ENCODE results near the gene VLDLR.
A peak's percentile ranks its signal among the peaks of the same experiment; 100 is the strongest.

Gene VLDLR

DNA sequence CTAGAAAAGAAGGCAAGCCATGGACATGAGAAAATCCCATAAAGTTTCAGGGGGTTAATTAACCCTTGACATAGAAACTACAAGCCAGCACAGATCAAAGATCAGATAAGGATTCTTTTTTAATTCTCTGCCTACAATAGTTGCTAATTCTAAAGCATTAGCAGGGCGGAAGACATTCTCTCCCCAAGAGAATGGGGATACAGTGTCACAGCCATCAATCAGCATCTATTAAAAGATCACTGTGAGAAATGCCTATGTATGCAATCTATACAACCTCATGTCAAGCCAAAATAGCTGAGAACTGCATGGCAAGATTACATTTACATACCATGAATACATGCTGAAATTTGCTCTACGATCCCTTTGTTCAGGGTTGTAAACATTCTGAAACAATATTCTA is 14.3 kb downstream of the VLDLR start:
- H2AFZ ChIP-seq (ENCODE audit: low read length, unreplicated experiment), result no peak overlapping the region
- H3K27me3 ChIP-seq (ENCODE audit: insufficient read depth, low read length), result no peaks in the 10 kb centered on the region
- peaks cover 4% of the 10 kb centered on the region; the same call in 1 of the 2 replicates for H3K36me3 ChIP-seq (ENCODE audit: insufficient read depth, low read length)
- H3K4me1 ChIP-seq (ENCODE audit: control insufficient read depth, insufficient read depth, low read length, unreplicated experiment), result no peaks in the 10 kb centered on the region
- no peak overlapping the region for H3K4me3 ChIP-seq (ENCODE audit: low read depth, low read length)
- H3K79me2 ChIP-seq (ENCODE audit: control insufficient read depth, insufficient read depth, low read length, unreplicated experiment), result no peaks in the 10 kb centered on the region
- H3K27ac ChIP-seq (ENCODE audit: low read depth, low read length), result no peak overlapping the region

DNA sequence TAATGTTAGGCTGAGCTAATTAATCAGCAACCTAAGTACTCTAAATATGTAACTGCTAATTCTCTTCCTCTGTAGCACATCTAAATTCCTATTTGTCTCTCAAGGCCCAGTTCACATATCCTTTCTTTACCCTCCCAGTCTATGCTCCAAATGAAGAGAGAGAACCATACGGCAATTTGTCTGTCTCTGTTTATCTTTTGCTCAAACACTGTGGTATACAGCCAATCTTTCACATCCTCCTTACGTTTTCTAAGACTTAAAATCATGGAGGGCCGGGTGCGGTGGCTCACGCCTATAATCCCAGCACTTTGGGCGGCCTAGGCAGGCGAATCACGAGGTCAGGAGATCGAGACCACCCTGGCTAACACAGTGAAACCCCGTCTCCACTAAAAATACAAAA is 15.8 kb downstream of the VLDLR start:
- no peak overlapping the region for H3K27ac ChIP-seq (ENCODE audit: low read depth, low read length)
- H3K79me2 ChIP-seq (ENCODE audit: control insufficient read depth, insufficient read depth, low read length, unreplicated experiment), result no peaks in the 10 kb centered on the region
- H3K27me3 ChIP-seq (ENCODE audit: insufficient read depth, low read length), result no peaks in the 10 kb centered on the region
- H3K4me3 ChIP-seq (ENCODE audit: low read depth, low read length), result no peak overlapping the region
- peaks cover 4% of the 10 kb centered on the region; the same call in 1 of the 2 replicates for H3K36me3 ChIP-seq (ENCODE audit: insufficient read depth, low read length)
- no peaks in the 10 kb centered on the region for H3K4me1 ChIP-seq (ENCODE audit: control insufficient read depth, insufficient read depth, low read length, unreplicated experiment)
- no peak overlapping the region for H2AFZ ChIP-seq (ENCODE audit: low read length, unreplicated experiment)

DNA sequence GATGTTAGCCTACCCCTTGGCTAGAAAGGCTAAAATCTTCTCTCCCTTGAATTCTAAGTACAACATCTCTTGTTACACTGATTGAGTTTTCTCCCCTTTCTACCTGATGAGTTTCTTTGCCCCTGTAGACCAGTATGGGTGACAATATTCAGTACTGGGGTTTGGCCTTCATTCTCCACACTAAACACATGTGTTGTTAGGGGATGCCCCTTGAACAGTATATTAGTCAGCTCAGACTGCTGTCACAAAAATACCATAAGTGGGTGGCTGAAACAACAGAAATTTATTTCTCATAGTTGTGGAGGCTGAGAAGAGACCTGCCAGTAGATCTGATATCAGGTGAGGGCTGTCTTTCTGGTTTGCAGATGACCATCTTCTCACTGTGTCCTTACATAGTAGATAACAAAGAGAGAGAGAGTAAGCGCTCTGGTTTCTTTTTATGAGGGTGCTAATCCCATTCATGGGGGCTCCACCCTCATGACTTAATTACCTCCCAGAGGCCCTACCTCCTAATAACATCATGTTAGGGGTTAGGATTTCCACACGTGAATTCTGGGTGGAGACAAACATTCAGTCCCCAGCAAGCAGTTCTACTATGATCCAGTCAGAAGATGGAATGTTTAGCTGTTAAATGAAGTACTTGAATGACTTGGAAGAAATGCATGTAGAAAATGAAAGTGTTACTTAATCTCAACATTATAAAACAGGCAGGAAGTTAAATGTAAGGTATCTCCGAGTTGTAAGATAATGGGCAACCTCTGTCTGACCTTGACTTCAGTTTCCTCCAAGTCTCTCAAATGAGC is 17.5 kb downstream of the VLDLR start:
- H3K36me3 ChIP-seq (ENCODE audit: insufficient read depth, low read length), result peaks cover 4% of the 10 kb centered on the region; the same call in 1 of the 2 replicates
- H3K4me3 ChIP-seq (ENCODE audit: low read depth, low read length), result no peak overlapping the region
- H3K27me3 ChIP-seq (ENCODE audit: insufficient read depth, low read length), result no peaks in the 10 kb centered on the region
- no peaks in the 10 kb centered on the region for H3K4me1 ChIP-seq (ENCODE audit: control insufficient read depth, insufficient read depth, low read length, unreplicated experiment)
- H2AFZ ChIP-seq (ENCODE audit: low read length, unreplicated experiment), result no peak overlapping the region
- H3K27ac ChIP-seq (ENCODE audit: low read depth, low read length), result no peak overlapping the region
- H3K79me2 ChIP-seq (ENCODE audit: control insufficient read depth, insufficient read depth, low read length, unreplicated experiment), result no peaks in the 10 kb centered on the region

DNA sequence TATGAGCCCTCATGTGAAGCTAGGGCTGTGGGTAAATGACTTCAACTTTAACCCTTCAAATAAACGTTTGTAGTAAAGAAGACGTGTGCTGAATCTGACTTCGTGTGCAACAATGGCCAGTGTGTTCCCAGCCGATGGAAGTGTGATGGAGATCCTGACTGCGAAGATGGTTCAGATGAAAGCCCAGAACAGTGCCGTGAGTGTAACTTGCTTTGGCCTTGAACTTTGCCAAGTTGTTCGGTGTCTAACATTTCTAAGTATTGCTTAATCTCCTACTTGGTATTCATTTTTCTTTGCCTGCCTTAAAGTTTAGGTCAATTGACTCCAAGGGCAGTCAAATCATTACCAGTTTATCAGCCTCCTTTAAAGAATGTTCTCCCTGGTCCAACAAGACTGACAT is 18.2 kb downstream of the VLDLR start:
- Histone ChIP-seq H3K36me3 (ENCODE audit: insufficient read depth, low read length) (peaks cover 4% of the 10 kb centered on the region; the same call in 1 of the 2 replicates), H3K27ac (ENCODE audit: low read depth, low read length) (no peak overlapping the region), H2AFZ (ENCODE audit: low read length, unreplicated experiment) (no peak overlapping the region), H3K27me3 (ENCODE audit: insufficient read depth, low read length) (no peaks in the 10 kb centered on the region), H3K4me1 (ENCODE audit: control insufficient read depth, insufficient read depth, low read length, unreplicated experiment) (no peaks in the 10 kb centered on the region), H3K4me3 (ENCODE audit: low read depth, low read length) (no peak overlapping the region), H3K79me2 (ENCODE audit: control insufficient read depth, insufficient read depth, low read length, unreplicated experiment) (no peaks in the 10 kb centered on the region)

DNA sequence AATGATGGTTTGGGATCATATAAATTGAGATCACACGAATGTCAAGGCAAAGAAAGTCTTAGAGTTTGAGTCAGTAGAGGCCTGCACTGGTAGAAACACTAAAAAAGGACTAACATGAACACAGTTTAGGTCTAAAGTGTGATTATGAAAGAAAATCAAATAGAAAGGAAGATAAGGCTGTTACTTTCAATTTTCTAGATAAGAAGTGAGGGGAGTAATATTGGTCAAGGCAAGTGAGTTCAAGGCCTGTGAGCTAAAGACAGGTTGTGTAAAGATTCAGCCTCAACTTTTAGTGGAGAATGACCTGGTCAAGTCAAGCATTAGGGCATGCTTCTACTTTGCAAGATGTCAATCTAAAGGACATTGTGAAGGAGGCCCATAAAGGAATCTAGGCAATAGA is 19.0 kb downstream of the VLDLR start:
- Histone ChIP-seq H3K27me3 (ENCODE audit: insufficient read depth, low read length) (no peaks in the 10 kb centered on the region), H3K4me3 (ENCODE audit: low read depth, low read length) (no peak overlapping the region), H2AFZ (ENCODE audit: low read length, unreplicated experiment) (no peak overlapping the region), H3K27ac (ENCODE audit: low read depth, low read length) (no peak overlapping the region), H3K79me2 (ENCODE audit: control insufficient read depth, insufficient read depth, low read length, unreplicated experiment) (no peaks in the 10 kb centered on the region), H3K36me3 (ENCODE audit: insufficient read depth, low read length) (peaks cover 4% of the 10 kb centered on the region; the same call in 1 of the 2 replicates), H3K4me1 (ENCODE audit: control insufficient read depth, insufficient read depth, low read length, unreplicated experiment) (no peaks in the 10 kb centered on the region)

DNA sequence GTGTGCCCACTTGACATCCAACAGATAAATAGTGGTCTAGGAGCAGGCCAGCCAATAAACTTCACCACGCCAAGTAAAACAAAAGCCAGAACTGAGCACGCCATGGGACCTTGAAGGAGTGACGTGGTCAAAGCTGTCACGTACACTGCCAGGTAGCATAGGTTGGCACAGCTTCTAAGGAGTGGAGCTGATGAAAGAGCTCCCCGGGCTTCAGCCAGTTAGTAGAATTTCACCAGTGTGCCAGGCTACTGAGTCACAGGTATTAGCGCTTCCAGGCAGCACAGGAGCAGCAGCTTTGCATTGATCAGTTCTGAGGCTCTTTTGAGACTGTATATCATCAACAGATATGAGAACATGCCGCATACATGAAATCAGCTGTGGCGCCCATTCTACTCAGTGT is 19.4 kb downstream of the VLDLR start:
- H3K36me3 ChIP-seq (ENCODE audit: insufficient read depth, low read length), result peaks cover 6% of the 10 kb centered on the region; the same call in 1 of the 2 replicates
- no peaks in the 10 kb centered on the region for H3K79me2 ChIP-seq (ENCODE audit: control insufficient read depth, insufficient read depth, low read length, unreplicated experiment)
- H2AFZ ChIP-seq (ENCODE audit: low read length, unreplicated experiment), result no peak overlapping the region
- no peaks in the 10 kb centered on the region for H3K27me3 ChIP-seq (ENCODE audit: insufficient read depth, low read length)
- H3K27ac ChIP-seq (ENCODE audit: low read depth, low read length), result no peak overlapping the region
- no peak overlapping the region for H3K4me3 ChIP-seq (ENCODE audit: low read depth, low read length)
- no peaks in the 10 kb centered on the region for H3K4me1 ChIP-seq (ENCODE audit: control insufficient read depth, insufficient read depth, low read length, unreplicated experiment)

DNA sequence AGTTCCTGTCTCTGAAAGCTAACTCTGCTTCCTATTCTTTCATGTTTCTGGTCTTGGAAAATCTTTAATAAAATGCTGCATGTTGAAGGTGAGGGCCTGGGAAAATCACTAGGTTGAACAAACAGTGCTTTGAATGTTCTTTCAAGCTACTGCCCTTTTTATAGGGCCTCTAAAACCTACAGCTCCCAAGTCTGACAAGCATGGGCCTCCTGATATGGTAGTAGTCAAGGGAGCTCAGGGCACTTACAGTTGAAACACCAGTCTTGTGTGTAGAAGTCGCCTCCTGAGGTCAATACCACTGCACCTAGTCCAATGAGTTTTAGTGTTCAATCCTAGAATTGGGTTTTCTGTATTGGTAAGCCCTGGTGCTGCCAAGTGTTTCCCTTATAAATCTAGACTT is 20.5 kb downstream of the VLDLR start:
- Histone ChIP-seq H3K27me3 (ENCODE audit: insufficient read depth, low read length) (no peaks in the 10 kb centered on the region), H2AFZ (ENCODE audit: low read length, unreplicated experiment) (no peak overlapping the region), H3K79me2 (ENCODE audit: control insufficient read depth, insufficient read depth, low read length, unreplicated experiment) (no peaks in the 10 kb centered on the region), H3K4me1 (ENCODE audit: control insufficient read depth, insufficient read depth, low read length, unreplicated experiment) (no peaks in the 10 kb centered on the region), H3K4me3 (ENCODE audit: low read depth, low read length) (no peak overlapping the region), H3K27ac (ENCODE audit: low read depth, low read length) (no peak overlapping the region), H3K36me3 (ENCODE audit: insufficient read depth, low read length) (peaks cover 8% of the 10 kb centered on the region; the same call in 1 of the 2 replicates)

DNA sequence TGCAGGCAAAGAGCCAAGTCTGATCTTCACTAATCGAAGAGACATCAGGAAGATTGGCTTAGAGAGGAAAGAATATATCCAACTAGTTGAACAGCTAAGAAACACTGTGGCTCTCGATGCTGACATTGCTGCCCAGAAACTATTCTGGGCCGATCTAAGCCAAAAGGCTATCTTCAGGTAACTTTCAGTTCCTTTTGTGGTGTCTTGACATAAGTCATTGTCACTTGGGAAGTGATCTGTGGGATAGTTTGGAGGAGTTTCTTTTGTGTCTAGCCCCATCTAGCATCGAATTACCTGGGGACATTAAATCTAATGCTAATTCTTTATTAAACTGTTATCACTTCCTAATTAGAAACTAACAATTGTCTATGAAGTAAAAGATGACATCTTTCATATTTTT is 24.0 kb downstream of the VLDLR start:
- H3K27me3 ChIP-seq (ENCODE audit: insufficient read depth, low read length), result no peaks in the 10 kb centered on the region
- peaks cover 11% of the 10 kb centered on the region; the same call in 1 of the 2 replicates for H3K36me3 ChIP-seq (ENCODE audit: insufficient read depth, low read length)
- H3K4me3 ChIP-seq (ENCODE audit: low read depth, low read length), result no peak overlapping the region
- no peaks in the 10 kb centered on the region for H3K79me2 ChIP-seq (ENCODE audit: control insufficient read depth, insufficient read depth, low read length, unreplicated experiment)
- H3K27ac ChIP-seq (ENCODE audit: low read depth, low read length), result no peak overlapping the region
- H2AFZ ChIP-seq (ENCODE audit: low read length, unreplicated experiment), result no peak overlapping the region
- H3K4me1 ChIP-seq (ENCODE audit: control insufficient read depth, insufficient read depth, low read length, unreplicated experiment), result no peaks in the 10 kb centered on the region

DNA sequence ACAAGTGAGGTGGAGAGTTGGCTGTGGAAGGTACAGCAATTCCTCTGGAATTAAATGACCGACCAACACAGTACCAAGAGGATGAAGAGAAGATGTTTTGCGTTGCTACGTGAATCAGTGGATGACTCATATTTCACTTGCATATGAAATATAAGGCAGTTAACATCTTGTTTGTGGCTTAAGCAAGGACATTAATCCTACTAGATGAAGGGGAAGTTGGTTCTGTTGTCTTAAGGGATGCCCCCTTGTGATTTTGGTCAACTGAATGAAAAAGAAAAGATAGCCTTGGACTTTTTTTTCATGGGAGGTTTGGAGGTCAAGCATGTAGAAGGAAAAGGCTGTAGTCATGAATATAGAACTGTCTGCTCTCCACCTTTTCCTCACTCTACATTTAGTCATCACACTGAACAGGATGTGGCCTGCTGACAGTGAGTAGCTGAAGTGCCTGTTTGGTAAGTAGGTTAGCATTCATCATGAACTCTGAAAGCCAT is 33.9 kb downstream of the VLDLR start:
- Histone ChIP-seq H3K4me3 (ENCODE audit: low read depth, low read length) (no peak overlapping the region), H3K27me3 (ENCODE audit: insufficient read depth, low read length) (no peaks in the 10 kb centered on the region), H3K79me2 (ENCODE audit: control insufficient read depth, insufficient read depth, low read length, unreplicated experiment) (no peaks in the 10 kb centered on the region), H3K4me1 (ENCODE audit: control insufficient read depth, insufficient read depth, low read length, unreplicated experiment) (peaks cover 31% of the 10 kb centered on the region), H3K27ac (ENCODE audit: low read depth, low read length) (peak overlapping the region; percentile 87), H2AFZ (ENCODE audit: low read length, unreplicated experiment) (no peak overlapping the region), H3K36me3 (ENCODE audit: insufficient read depth, low read length) (peaks cover 18% of the 10 kb centered on the region; the same call in 1 of the 2 replicates)

DNA sequence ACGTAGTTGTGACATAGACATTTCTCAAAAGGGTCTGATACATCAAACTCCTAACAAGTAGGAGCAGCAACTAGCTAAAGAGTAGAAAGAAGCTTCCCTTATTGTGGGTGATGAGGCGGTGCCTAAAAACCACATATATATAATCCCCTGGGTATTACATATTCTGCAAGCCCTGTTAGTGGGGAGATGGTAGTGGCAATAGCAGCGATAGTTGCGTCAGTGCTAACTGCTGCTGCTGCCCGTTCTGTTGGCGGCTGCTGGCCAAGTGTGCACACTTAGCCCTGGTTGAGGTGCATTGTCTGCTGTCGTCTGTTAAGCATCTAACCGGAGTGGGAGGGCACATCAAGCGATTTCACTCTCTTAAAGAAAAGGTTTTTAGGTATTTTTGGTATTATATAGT is 35.8 kb downstream of the VLDLR start:
- H3K4me3 ChIP-seq (ENCODE audit: low read depth, low read length), result no peak overlapping the region
- no peak overlapping the region for H2AFZ ChIP-seq (ENCODE audit: low read length, unreplicated experiment)
- H3K27ac ChIP-seq (ENCODE audit: low read depth, low read length), result no peak overlapping the region
- H3K79me2 ChIP-seq (ENCODE audit: control insufficient read depth, insufficient read depth, low read length, unreplicated experiment), result no peaks in the 10 kb centered on the region
- H3K27me3 ChIP-seq (ENCODE audit: insufficient read depth, low read length), result no peaks in the 10 kb centered on the region
- H3K36me3 ChIP-seq (ENCODE audit: insufficient read depth, low read length), result peaks cover 15% of the 10 kb centered on the region; the same call in 1 of the 2 replicates
- H3K4me1 ChIP-seq (ENCODE audit: control insufficient read depth, insufficient read depth, low read length, unreplicated experiment), result peaks cover 31% of the 10 kb centered on the region

DNA sequence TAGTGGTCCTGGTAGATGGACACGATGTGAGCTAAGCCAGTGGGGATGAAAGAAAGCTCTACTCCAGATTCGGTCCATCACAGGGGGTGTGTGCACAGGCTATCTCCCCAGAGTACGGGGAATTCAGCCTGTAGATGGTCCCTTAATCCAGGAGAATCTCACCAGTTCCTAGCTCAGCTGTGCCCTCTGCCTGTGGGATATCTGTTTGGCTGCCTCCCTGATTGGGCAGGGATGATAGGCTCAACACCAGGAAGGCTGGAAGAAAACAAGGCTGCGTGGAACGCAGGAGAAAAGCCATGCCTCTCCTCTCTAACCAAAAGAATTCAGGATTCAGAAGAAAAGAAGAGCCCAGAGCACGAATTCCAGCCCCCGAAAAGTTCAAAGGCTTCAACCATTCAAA is 40.9 kb downstream of the VLDLR start:
- no peak overlapping the region for H2AFZ ChIP-seq (ENCODE audit: low read length, unreplicated experiment)
- no peaks in the 10 kb centered on the region for H3K27me3 ChIP-seq (ENCODE audit: insufficient read depth, low read length)
- H3K36me3 ChIP-seq (ENCODE audit: insufficient read depth, low read length), result no peaks in the 10 kb centered on the region
- H3K4me3 ChIP-seq (ENCODE audit: low read depth, low read length), result no peak overlapping the region
- H3K79me2 ChIP-seq (ENCODE audit: control insufficient read depth, insufficient read depth, low read length, unreplicated experiment), result no peaks in the 10 kb centered on the region
- H3K4me1 ChIP-seq (ENCODE audit: control insufficient read depth, insufficient read depth, low read length, unreplicated experiment), result peaks cover 7% of the 10 kb centered on the region
- H3K27ac ChIP-seq (ENCODE audit: low read depth, low read length), result no peak overlapping the region

All from ACC112 (cell line).